Natural killer cell treated with Interleukin-12 subunit alpha and Interleukin-12 subunit beta and Interleukin-15 and Interleukin-18, amount 100 ng/mL, for 72 hours (primary cell): ENCODE measurements around the gene ROR1. TPM values are rescaled to one million over a fixed set of nuclear protein-coding genes. Genes with fewer than 3 reads are reported as not detected.
A peak's percentile ranks its signal among the peaks of the same experiment; 100 is the strongest.

ENCODE experiments used
- ATAC-seq, 2 donors: fragments of 150-1000 bp; cut with Tn5 transposase in 1 of 2; sonication (Bioruptor Pico), chemical (Tn5 transposase) in 1 of 2; 2 replicates each; pipeline ENCODE4 v1.10.0; 2021
- DNase-seq: peaks from one replicate; pipeline ENCODE4 v3.0.0; 2022; ENCODE audit warnings: low spot score
- H3K27ac Mint-ChIP-seq, 2 donors: 1 replicate in 1 of 2; 2 replicates in 1 of 2; pipeline ENCODE4 v1.8.0; 2022; ENCODE audit warnings: mixed read lengths in 2 of 2, mild to moderate bottlenecking in 1 of 2, moderate library complexity in 1 of 2
- H3K27me3 Mint-ChIP-seq, 2 donors: 1 replicate in 1 of 2; 2 replicates in 1 of 2; pipeline ENCODE4 v1.8.0; 2022; ENCODE audit warnings: mixed read lengths in 2 of 2
- H3K36me3 Mint-ChIP-seq: one replicate; pipeline ENCODE4 v1.8.0; 2022; ENCODE audit warnings: mixed read lengths
- H3K4me1 Mint-ChIP-seq, 2 donors: 1 replicate in 1 of 2; 2 replicates in 1 of 2; pipeline ENCODE4 v1.8.0; 2022; ENCODE audit warnings: low read depth in 2 of 2, mixed read lengths in 2 of 2, mild to moderate bottlenecking in 1 of 2
- H3K4me3 Mint-ChIP-seq: one replicate; pipeline ENCODE4 v1.8.0; 2022; ENCODE audit warnings: mixed read lengths
- H3K9me3 Mint-ChIP-seq: 2 replicates; pipeline ENCODE4 v1.8.0; 2022; ENCODE audit warnings: mixed read lengths
- total RNA-seq, 2 donors: library from RNA; stranded (reverse); gene quantifications; one replicate each; pipeline ENCODE4 v1.2.3, GENCODE V29; 2022

Gene ROR1
- total RNA-seq, 2 donors from 2014 or later = 0.38 TPM; not detected in 1

DNA sequence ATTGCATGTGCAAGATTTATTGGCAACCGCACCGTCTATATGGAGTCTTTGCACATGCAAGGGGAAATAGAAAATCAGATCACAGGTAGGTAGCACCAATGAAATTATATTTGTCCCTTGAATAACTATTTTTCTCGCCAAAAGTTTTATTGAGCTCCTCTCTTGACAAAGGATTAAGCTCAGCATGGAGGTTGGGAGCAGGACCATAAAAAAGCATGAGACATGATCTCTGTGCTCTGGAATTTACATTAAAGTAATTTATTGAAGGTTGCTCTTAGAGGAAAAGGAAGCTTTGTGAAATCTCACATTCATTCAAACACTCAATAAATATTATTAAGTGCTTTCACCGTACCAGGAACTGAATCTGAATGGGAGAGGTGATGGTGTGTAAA, 363.6 kb downstream of the ROR1 start:
- no peaks in the 10 kb centered on the region for H3K27me3 Mint-ChIP-seq
- H3K4me3 Mint-ChIP-seq = no peak overlapping the region
- H3K9me3 Mint-ChIP-seq = no peaks in the 10 kb centered on the region
- ATAC-seq (no peak), DNase-seq (no peak)
- H3K27ac Mint-ChIP-seq = no peak overlapping the region
- H3K4me1 Mint-ChIP-seq = no peaks in the 10 kb centered on the region
- no peaks in the 10 kb centered on the region for H3K36me3 Mint-ChIP-seq

DNA sequence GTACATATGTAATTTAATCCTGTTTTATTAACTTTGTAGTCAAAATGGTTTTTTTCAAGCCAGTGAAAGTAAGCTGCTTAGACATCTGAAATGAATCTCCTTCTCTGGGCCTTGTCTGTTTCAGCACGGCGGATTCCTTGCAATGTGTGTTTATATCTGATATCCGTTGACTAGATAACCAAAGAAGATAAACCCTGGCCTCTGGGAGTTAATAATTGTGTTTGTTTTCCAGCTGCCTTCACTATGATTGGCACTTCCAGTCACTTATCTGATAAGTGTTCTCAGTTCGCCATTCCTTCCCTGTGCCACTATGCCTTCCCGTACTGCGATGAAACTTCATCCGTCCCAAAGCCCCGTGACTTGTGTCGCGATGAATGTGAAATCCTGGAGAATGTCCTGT, 366.1 kb downstream of the ROR1 start:
- Mint-ChIP-seq H3K36me3 (no peaks in the 10 kb centered on the region), H3K9me3 (no peaks in the 10 kb centered on the region), H3K4me1 (no peaks in the 10 kb centered on the region), H3K27me3 (peaks cover 4 to 11% of the 10 kb centered on the region in 2 donors), H3K4me3 (no peak overlapping the region), H3K27ac (no peak overlapping the region)
- no peak for ATAC-seq
- no peak for DNase-seq

DNA sequence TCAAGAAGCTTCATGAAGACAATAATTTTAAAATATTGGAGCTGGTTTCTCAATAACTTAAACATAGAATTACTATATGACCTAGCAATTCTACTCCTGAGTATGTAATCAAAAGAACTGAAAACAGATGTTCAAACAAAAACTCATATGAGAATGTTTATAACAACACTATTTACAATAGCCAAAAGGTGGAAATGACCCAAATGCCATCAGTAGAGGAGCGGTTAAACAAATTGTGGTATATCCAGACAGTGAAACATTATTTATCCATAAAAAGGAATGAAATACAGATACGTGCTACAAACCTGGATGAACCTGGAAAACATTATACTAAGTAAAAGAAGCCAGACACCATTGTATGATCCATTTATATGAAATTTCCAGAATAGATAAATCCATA, 366.8 kb downstream of the ROR1 start:
- no peak for DNase-seq
- ATAC-seq = no peak
- no peaks in the 10 kb centered on the region for H3K36me3 Mint-ChIP-seq
- H3K27ac Mint-ChIP-seq = no peak overlapping the region
- H3K27me3 Mint-ChIP-seq = peaks cover 4 to 11% of the 10 kb centered on the region in 2 donors
- no peaks in the 10 kb centered on the region for H3K9me3 Mint-ChIP-seq
- no peak overlapping the region for H3K4me3 Mint-ChIP-seq
- H3K4me1 Mint-ChIP-seq = no peaks in the 10 kb centered on the region

DNA sequence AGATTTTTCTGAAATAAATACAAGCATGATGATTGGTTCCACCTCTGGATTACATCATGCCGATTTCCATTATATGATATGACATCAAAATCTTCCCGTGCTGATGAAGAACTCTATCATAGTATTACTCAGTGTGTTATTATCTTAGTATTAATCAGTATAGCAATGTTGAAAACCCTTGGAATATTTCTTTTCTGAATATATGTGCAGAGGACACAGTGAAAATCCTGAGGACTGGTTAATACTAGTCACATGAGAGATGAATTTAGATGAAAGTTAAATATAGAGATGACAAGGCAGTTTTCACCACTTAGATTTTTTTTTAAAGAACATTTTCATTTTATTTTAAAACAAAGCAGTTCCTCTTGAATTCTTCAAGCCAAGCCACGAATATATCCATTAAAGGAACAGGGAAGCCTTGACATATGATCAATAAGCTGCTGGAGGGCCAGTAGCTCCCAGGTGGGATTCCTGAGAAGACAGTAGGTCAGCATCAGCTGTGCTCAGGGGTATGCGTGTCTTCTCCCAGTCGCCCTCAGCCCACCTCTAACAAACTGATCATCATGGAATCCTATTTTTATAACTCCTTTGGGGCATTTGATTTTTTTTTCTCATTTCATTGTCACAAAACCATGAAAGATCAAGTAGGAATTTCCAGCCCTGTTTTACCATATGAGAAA, 373.4 kb downstream of the ROR1 start:
- DNase-seq (no peak), ATAC-seq (no peak)
- H3K36me3 Mint-ChIP-seq = no peaks in the 10 kb centered on the region
- no peak overlapping the region for H3K4me3 Mint-ChIP-seq
- no peaks in the 10 kb centered on the region for H3K9me3 Mint-ChIP-seq
- no peak overlapping the region for H3K27ac Mint-ChIP-seq
- peaks cover 15 to 22% of the 10 kb centered on the region in 2 donors for H3K27me3 Mint-ChIP-seq
- no peaks in the 10 kb centered on the region for H3K4me1 Mint-ChIP-seq

DNA sequence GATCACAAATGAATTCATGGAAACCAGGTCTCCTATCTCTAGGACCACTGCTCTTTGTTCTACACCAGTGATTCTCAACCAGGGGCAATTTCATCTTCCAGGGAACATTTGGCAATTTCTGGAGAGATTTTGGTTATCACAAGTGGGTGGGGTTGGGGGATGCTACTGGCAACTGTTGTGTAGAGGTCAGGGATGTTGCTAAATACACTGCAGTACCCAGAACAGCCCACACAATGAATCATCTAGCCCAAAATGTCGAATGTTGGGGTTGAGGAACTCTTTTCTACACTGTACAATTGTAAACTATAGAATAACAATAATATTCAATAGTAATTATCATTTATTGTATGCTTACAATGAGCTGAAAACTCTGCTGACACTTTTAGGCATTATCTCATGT, 373.9 kb downstream of the ROR1 start:
- DNase-seq (no peak), ATAC-seq (no peak)
- Mint-ChIP-seq H3K27ac (no peak overlapping the region), H3K4me3 (no peak overlapping the region), H3K27me3 (peaks cover 15 to 22% of the 10 kb centered on the region in 2 donors), H3K36me3 (no peaks in the 10 kb centered on the region), H3K9me3 (no peaks in the 10 kb centered on the region), H3K4me1 (no peaks in the 10 kb centered on the region)

DNA sequence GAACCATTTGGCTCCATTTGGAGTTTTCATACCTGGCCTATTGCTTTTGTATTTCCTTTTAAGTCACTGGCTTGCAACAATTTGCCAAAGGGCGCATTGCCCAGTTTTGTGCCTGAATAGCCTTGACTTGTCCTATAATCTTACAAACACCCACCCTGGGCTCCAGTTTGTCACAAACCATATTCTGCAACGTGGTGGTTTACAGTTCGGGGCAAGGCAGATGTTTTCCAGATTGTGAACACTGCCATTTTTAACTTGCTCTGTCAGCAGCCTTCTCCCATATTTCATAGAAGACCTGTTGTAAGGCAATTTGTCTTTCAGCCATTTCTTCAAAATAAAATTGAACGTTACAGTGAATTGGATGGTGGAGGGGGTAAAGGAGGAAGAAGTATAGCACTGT, 376.4 kb downstream of the ROR1 start:
- no peak overlapping the region for H3K27ac Mint-ChIP-seq
- no peaks in the 10 kb centered on the region for H3K36me3 Mint-ChIP-seq
- peaks cover 10 to 11% of the 10 kb centered on the region in 2 donors for H3K27me3 Mint-ChIP-seq
- DNase-seq (no peak), ATAC-seq (no peak)
- H3K4me3 Mint-ChIP-seq = no peak overlapping the region
- no peaks in the 10 kb centered on the region for H3K9me3 Mint-ChIP-seq
- H3K4me1 Mint-ChIP-seq = no peaks in the 10 kb centered on the region

DNA sequence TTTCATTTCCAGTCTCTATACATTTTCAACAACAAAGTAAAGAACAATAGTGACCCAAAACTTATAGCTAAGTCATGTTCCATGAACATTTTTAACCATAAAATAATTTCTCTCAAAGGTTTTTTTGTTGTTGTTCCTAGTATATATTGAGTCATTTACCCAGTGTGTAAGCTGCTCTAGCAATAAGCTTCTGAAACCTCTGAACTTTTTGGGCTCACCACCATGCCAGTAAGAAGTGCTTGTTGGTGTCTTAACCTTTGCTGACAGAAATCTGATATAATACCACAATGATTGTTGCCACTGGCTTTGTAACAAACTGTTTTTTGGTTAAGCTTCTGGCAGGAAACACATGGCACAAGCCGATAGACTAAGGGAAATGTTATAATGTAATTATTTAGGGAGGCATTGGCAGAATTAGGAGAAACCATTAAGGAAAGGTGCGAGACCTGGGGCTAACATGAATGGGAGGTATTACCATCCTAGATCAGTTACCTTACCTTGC, 377.0 kb downstream of the ROR1 start:
- H3K27ac Mint-ChIP-seq = no peak overlapping the region
- no peaks in the 10 kb centered on the region for H3K4me1 Mint-ChIP-seq
- H3K9me3 Mint-ChIP-seq = no peaks in the 10 kb centered on the region
- H3K27me3 Mint-ChIP-seq = peaks cover 10 to 11% of the 10 kb centered on the region in 2 donors
- no peak overlapping the region for H3K4me3 Mint-ChIP-seq
- H3K36me3 Mint-ChIP-seq = no peaks in the 10 kb centered on the region
- no peak for ATAC-seq
- no peak for DNase-seq

DNA sequence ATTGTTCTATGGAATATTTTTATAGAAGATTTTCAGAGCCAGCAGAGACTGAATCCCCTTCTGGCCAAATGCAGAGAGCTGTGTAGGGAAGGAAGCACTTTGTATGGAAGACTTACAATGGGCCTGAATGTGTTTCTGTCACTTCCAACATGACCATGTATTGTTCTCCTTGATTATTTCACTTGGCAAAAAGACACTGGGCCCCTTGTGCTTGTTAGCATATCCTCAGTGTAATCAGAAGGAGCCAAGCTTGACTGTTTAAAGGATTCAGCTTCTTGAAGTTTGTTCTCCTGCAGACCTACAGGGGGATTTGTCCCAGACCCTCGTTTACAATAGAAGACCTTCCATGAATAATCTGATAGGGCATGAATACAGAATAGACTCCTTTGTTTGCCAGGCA, 381.5 kb downstream of the ROR1 start:
- H3K4me1 Mint-ChIP-seq = no peaks in the 10 kb centered on the region
- no peaks in the 10 kb centered on the region for H3K9me3 Mint-ChIP-seq
- H3K4me3 Mint-ChIP-seq = no peak overlapping the region
- peaks cover 0 to 9% of the 10 kb centered on the region in 2 donors for H3K27me3 Mint-ChIP-seq
- H3K27ac Mint-ChIP-seq = no peak overlapping the region
- ATAC-seq (no peak), DNase-seq (no peak)
- no peaks in the 10 kb centered on the region for H3K36me3 Mint-ChIP-seq

DNA sequence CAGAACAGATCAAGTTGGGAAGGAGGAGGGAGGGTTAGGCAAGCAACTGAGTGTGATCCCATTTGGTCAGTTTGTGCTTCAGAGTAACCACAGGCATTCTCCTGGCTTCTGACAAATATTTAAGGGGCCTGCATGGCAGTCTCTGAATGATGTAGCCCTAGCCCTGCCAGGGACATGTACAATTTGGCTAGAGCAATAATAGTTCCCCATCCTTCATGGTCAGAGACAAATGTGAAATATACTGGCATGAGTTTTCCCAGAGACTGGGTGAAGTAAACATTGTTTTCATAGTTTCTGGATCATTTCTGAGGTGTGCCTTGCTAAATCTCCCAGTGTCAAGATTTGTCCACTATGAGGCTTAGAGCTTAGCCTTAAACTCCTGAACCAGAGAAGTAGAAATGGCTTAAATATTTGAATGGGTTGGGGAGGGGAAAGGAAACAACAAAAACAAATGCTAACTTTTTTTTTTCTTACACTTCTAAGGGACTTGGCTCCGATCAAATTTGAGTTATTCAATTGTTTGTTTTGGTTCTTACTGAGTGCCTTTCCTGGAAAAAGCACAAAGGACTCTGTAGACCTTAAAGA, 387.6 kb downstream of the ROR1 start:
- no peaks in the 10 kb centered on the region for H3K36me3 Mint-ChIP-seq
- ATAC-seq (no peak), DNase-seq (no peak)
- H3K9me3 Mint-ChIP-seq = no peaks in the 10 kb centered on the region
- H3K4me1 Mint-ChIP-seq = no peaks in the 10 kb centered on the region
- H3K27me3 Mint-ChIP-seq = peaks cover 18 to 26% of the 10 kb centered on the region in 2 donors
- no peak overlapping the region for H3K4me3 Mint-ChIP-seq
- H3K27ac Mint-ChIP-seq = no peak overlapping the region

DNA sequence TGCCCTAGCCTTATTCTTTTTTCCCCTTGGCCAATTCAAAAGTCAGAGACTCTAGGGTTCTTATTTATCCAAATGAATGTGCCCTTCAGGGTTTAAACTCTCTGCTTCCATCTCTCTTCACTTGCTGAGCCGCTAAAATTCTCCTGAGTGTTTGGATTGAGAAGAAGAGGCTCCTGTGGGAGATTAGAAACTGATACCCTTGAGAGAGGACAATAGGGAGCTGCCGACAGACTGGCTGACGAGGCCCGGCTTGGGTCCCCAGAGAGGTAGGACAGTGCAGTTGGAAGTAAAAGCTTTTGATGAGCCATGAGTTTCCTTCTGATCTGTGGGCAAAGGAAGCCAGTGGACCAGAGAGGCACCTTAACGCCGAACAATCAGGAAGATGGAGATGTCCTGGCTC, 388.3 kb downstream of the ROR1 start:
- Mint-ChIP-seq H3K4me1 (no peaks in the 10 kb centered on the region), H3K4me3 (no peak overlapping the region), H3K27me3 (peaks cover 18 to 26% of the 10 kb centered on the region in 2 donors), H3K9me3 (no peaks in the 10 kb centered on the region), H3K36me3 (no peaks in the 10 kb centered on the region), H3K27ac (no peak overlapping the region)
- DNase-seq (no peak), ATAC-seq (no peak)

DNA sequence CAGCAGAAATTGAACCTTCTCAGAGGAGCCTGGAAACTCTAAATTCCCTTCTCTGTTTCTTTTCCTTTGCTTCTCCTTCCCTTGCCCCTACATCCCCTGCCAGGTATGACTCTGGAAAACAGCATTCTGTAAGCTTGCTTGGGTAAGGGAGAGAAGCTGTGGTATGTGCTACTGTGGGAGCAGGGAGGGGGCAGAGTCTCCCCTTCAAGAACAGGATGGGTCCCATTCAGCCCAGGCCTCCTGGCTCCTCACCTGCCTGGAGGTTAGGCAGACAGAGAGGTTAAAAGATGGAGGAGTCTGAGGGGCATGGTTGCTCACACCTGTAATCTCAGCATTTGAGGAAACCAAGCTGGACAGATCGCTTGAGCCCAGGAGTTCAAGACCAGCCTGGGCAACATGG, 389.0 kb downstream of the ROR1 start:
- DNase-seq = no peak
- Mint-ChIP-seq H3K27me3 (peaks cover 18 to 27% of the 10 kb centered on the region in 2 donors), H3K4me3 (no peak overlapping the region)

DNA sequence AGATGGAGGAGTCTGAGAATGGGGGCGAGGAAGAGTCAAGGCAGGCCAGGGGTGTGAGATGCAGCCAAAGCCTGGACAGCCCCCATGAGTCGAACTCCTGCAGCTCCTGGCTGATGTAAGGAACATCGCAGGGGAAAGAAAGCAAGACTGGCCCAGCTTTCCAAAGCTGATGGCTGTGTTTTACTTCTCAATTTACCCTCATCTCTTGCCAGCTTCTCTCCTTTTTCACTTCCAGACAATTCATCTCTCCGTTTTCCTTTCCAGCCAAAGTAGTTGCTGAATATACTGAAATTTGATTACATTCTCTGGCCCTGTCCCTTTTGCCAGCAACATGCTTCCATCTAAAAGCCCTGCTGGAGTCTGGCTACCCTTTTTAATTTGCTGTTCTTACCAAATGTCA, 389.6 kb downstream of the ROR1 start:
- peaks cover 18 to 32% of the 10 kb centered on the region in 2 donors for H3K27me3 Mint-ChIP-seq
- ATAC-seq (no peak), DNase-seq (no peak)
- H3K36me3 Mint-ChIP-seq = no peaks in the 10 kb centered on the region
- H3K4me3 Mint-ChIP-seq = no peak overlapping the region
- H3K27ac Mint-ChIP-seq = no peak overlapping the region
- H3K4me1 Mint-ChIP-seq = no peaks in the 10 kb centered on the region
- no peaks in the 10 kb centered on the region for H3K9me3 Mint-ChIP-seq

More for the DNA sequence above, 389.0 kb downstream of the ROR1 start:
- Mint-ChIP-seq H3K36me3 (no peaks in the 10 kb centered on the region), H3K27ac (no peak overlapping the region), H3K4me1 (no peaks in the 10 kb centered on the region), H3K9me3 (no peaks in the 10 kb centered on the region)
- peak in 1 of 2 donors; percentile 20 for ATAC-seq

DNA sequence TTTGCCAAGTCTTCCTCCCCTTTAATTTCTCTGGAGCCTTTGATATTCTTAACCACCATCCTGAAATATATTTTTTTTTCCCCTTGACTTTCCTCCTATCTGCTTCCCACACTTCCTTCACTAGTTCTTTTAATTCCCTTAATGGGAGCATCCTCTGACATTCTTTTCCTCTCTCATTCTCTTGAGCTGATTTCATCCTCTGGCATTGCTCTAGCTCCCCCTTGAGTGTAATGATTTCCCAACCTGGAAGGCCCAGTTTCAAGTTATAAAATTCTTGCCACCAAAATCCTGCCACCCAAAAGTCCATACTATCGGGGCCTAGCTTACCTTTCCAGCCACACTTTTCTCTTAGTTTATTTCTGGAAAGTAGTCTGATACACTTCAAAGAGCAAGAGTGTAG, 390.2 kb downstream of the ROR1 start:
- Mint-ChIP-seq H3K9me3 (no peaks in the 10 kb centered on the region), H3K27ac (no peak overlapping the region), H3K27me3 (peaks cover 18 to 32% of the 10 kb centered on the region in 2 donors), H3K36me3 (no peaks in the 10 kb centered on the region), H3K4me3 (no peak overlapping the region), H3K4me1 (no peaks in the 10 kb centered on the region)
- DNase-seq (no peak), ATAC-seq (no peak)

DNA sequence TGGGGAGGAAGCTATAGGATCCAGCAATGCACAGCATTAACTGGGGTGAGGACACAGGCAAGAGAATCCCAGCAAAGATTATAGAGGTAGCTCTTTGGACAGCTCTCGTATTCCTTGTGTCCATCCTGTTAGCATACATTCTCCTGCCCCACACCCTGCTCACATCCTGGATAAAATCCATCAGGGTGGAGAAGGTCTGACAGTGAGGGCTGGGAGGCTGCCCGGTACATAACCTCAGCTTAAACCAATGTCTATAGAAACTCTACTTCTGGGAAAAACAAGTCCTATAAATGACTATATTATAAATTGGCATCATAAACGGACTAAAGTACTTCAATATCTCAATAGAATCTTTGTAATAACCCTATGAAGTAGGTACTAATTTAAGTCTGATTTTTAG, 392.8 kb downstream of the ROR1 start:
- H3K9me3 Mint-ChIP-seq = no peaks in the 10 kb centered on the region
- peaks cover 19 to 34% of the 10 kb centered on the region in 2 donors for H3K27me3 Mint-ChIP-seq
- H3K27ac Mint-ChIP-seq = no peak overlapping the region
- no peak for DNase-seq
- no peak for ATAC-seq
- no peak overlapping the region for H3K4me3 Mint-ChIP-seq
- no peaks in the 10 kb centered on the region for H3K36me3 Mint-ChIP-seq
- H3K4me1 Mint-ChIP-seq = no peaks in the 10 kb centered on the region
